Chondrocyte (in vitro differentiated cells): ENCODE measurements around the gene TIFAB. TPM values are rescaled to one million over a fixed set of nuclear protein-coding genes. Genes with fewer than 3 reads are reported as not detected.
A peak's percentile ranks its signal among the peaks of the same experiment; 100 is the strongest.

Experiments used
- DNase-seq: peaks from one replicate; pipeline ENCODE4 v3.0.0; 2021; ENCODE audit warnings: mixed read lengths, low spot score
- H3K27ac Mint-ChIP-seq: one replicate; pipeline ENCODE4 v1.8.0; 2021; ENCODE audit warnings: mild to moderate bottlenecking, moderate library complexity, mixed read lengths; ENCODE audit not compliant: unreplicated experiment
- H3K27me3 Mint-ChIP-seq: 2 replicates; pipeline ENCODE4 v1.8.0; 2021; ENCODE audit warnings: low read depth, mixed read lengths
- H3K36me3 Mint-ChIP-seq: 2 replicates; pipeline ENCODE4 v1.8.0; 2021; ENCODE audit warnings: low read depth, mixed read lengths
- H3K4me1 Mint-ChIP-seq: 2 replicates; pipeline ENCODE4 v1.8.0; 2021; ENCODE audit warnings: low read depth, mild to moderate bottlenecking, mixed read lengths
- H3K4me3 Mint-ChIP-seq: one replicate; pipeline ENCODE4 v1.8.0; 2021; ENCODE audit warnings: mild to moderate bottlenecking, moderate library complexity, mixed read lengths; ENCODE audit not compliant: unreplicated experiment
- H3K9me3 Mint-ChIP-seq: 2 replicates; pipeline ENCODE4 v1.8.0; 2021; ENCODE audit warnings: low read depth, mixed read lengths
- CTCF ChIP-seq: fragments of 200-600 bp; sonication (generic); IDR thresholded peaks from 2 replicates; pipeline ENCODE4 v1.5.0; 2021; ENCODE audit warnings: antibody characterized with exemption, mild to moderate bottlenecking, moderate library complexity
- total RNA-seq: library from RNA; stranded (reverse); gene quantifications from 3 replicates; pipeline ENCODE4 v1.2.1, GENCODE V29; 2021

The TIFAB gene
- total RNA-seq, 1 donor from 2014 or later = not detected

DNA sequence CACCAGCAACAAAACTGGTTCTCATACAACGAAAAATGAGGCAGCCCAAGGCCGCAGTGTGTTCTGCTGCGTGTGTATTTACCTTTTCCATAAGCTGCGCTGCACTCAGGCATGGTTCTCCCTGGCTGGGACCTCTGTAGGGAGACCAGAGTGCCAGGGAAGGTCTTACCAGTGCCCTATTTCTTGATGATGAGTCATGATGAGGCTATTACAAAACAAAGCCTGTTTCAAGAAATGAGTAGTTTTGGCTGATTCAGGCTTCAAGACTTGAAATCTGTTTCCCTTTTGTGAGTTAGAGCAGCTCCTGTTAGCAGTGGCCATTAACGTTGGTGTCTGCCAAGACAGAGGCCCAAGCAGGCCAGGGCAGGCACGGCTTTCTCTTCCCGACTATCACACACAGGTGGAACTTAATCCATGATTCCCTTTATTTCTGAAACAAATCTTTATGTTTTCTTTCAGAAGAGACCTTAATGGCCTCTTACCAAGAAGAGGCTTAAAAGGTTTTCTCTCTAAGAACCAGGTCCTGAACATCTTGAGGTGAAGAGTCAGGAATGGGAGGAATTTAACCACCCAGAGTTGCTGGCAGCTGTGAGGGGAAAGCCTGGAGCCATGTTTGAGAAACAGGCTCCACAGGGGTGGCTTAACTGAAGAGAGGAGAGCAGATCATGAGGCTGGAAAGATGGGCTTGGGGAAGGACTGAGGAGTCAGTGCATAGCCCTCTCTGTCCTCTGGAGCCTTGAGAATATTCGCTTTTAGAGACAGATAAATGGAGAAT, 41.4 kb upstream of the TIFAB start:
- H3K9me3 Mint-ChIP-seq = no peaks in the 10 kb centered on the region
- peaks cover 31% of the 10 kb centered on the region for H3K4me1 Mint-ChIP-seq
- no peak for TF ChIP-seq CTCF
- H3K36me3 Mint-ChIP-seq = peaks cover 1% of the 10 kb centered on the region
- peaks cover 24% of the 10 kb centered on the region for H3K27me3 Mint-ChIP-seq
- no peak for DNase-seq
- H3K4me3 Mint-ChIP-seq = no peak overlapping the region
- H3K27ac Mint-ChIP-seq = peak overlapping the region; percentile 82

DNA sequence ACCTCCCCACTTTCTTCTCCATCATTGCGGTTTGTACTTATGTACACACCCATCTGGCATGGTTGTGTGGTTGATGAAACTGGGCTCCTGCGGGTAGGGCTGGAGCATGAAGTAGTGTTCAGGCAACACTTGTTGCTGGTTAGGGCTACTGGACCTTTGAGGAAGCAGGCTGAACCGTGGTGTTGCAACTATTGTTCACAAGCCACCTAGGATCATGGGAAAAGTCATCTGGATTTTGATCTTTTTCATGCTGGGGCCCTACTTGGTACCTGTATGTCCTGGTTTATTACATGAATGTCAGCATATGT, 40.1 kb upstream of the TIFAB start:
- Mint-ChIP-seq H3K4me3 (no peak overlapping the region), H3K27me3 (peaks cover 31% of the 10 kb centered on the region), H3K27ac (no peak overlapping the region), H3K9me3 (no peaks in the 10 kb centered on the region), H3K4me1 (peaks cover 37% of the 10 kb centered on the region), H3K36me3 (peaks cover 1% of the 10 kb centered on the region)
- no peak for TF ChIP-seq CTCF
- DNase-seq = no peak

- peaks cover 37% of the 10 kb centered on the region for H3K4me1 Mint-ChIP-seq
- peaks cover 27% of the 10 kb centered on the region for H3K27me3 Mint-ChIP-seq
These were observed 39.6 kb upstream of the TIFAB start for GRCh38 chr5:135491552-135492318.

DNA sequence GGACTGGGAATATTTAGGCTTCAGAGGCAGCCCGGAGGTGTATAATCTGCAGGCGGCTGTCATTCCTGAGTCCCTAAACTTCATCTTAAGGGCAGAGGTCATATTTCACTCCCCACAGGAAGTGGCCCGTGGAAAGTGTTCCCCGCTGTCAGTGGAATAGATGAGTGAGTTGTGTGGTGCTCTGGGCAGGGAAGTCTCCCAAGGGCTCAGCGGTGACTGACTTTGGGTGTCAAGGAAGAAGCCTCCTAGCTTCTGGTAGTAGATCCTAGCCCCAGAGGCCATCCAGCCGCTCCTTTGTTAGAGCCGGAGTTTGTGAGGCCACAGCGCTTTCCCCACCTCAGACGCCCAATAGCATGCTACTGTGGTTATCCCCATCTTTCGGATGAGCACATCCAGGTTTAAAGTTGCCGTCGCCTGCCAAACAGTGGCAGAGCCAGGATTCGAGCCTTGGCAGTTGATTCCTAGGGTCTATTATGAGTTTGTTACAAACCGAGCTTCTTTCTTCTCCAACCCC, 38.9 kb upstream of the TIFAB start:
- Mint-ChIP-seq H3K27me3 (peaks cover 31% of the 10 kb centered on the region), H3K4me1 (peaks cover 37% of the 10 kb centered on the region), H3K4me3 (no peak overlapping the region), H3K27ac (no peak overlapping the region), H3K36me3 (peaks cover 1% of the 10 kb centered on the region), H3K9me3 (no peaks in the 10 kb centered on the region)
- DNase-seq = no peak
- TF ChIP-seq CTCF = no peak

More at GRCh38 chr5:135491552-135492318, 39.6 kb upstream of the TIFAB start:
- no peak for TF ChIP-seq CTCF
- Mint-ChIP-seq H3K9me3 (no peaks in the 10 kb centered on the region), H3K27ac (no peak overlapping the region), H3K4me3 (no peak overlapping the region), H3K36me3 (peaks cover 1% of the 10 kb centered on the region)
- DNase-seq = no peak

- peaks cover 37% of the 10 kb centered on the region for H3K4me1 Mint-ChIP-seq
- no peak overlapping the region for H3K27ac Mint-ChIP-seq
- peak overlapping the region; percentile 71 for H3K4me3 Mint-ChIP-seq
These were observed 38.3 kb upstream of the TIFAB start for GRCh38 chr5:135490245-135491037.

More at GRCh38 chr5:135490245-135491037, 38.3 kb upstream of the TIFAB start:
- no peak for TF ChIP-seq CTCF
- no peaks in the 10 kb centered on the region for H3K9me3 Mint-ChIP-seq
- peaks cover 33% of the 10 kb centered on the region for H3K27me3 Mint-ChIP-seq
- H3K36me3 Mint-ChIP-seq = peaks cover 1% of the 10 kb centered on the region
- no peak for DNase-seq
